Adrenal gland (tissue), 12 donors: ENCODE measurements around the gene NCLN. TPM values are rescaled to one million over a fixed set of nuclear protein-coding genes. Genes with fewer than 3 reads are reported as not detected.
"Not testable (repeated sequence)": the region's sequence is repeated elsewhere in the genome, so short reads cannot be mapped to it uniquely, and the experiment has no call there.

Source experiments
- DNase-seq, 7 donors: peaks; one replicate each; pipeline ENCODE4 v3.0.0-alpha.2; 2019 to 2020
- H3K27ac ChIP-seq, 5 donors: fragments of 200-600 bp; sonication (generic) in 4 of 5; 1 replicate in 3 of 5; 2 replicates in 2 of 5; pipeline versions ENCODE4 v1.5.1 to v1.8.0; 2016 to 2020; ENCODE audit warnings: mild to moderate bottlenecking in 1 of 5
- H3K27me3 ChIP-seq: fragments of 200-600 bp; 2 replicates; pipeline ENCODE4 v1.8.0; 2021
- H3K36me3 ChIP-seq, 2 donors: fragments of 200-600 bp; replicated peaks in 1 of 2; 1 replicate in 1 of 2; 2 replicates in 1 of 2; pipeline versions ENCODE4 v1.5.1 to v1.8.0; 2018 to 2022
- H3K4me1 ChIP-seq, 2 donors: fragments of 200-600 bp; replicated peaks in 1 of 2; 1 replicate in 1 of 2; 2 replicates in 1 of 2; pipeline versions ENCODE4 v1.5.1 to v1.8.0; 2018 to 2021
- H3K4me3 ChIP-seq, 4 donors: fragments of 200-600 bp; sonication (generic) in 3 of 4; one replicate each; pipeline ENCODE4 v1.5.1; 2016 to 2018
- H3K9me3 ChIP-seq, 3 donors: fragments of 200-600 bp; sonication (generic) in 1 of 3; replicated peaks in 1 of 3; 1 replicate in 2 of 3; 2 replicates in 1 of 3; pipeline versions ENCODE4 v1.5.1 to v1.8.0; 2016 to 2021
- CTCF ChIP-seq, 6 experiments: fragments of 450-650 bp in 4 of 6; fragments of 200-600 bp in 2 of 6; sonication (generic) in 1 of 6; IDR thresholded peaks; 1 replicate in 5 of 6; 2 replicates in 1 of 6; pipeline versions ENCODE4 v1.5.1 to v1.8.0; 2016 to 2021; ENCODE audit warnings: antibody characterized with exemption in 6 of 6, mild to moderate bottlenecking in 2 of 6, moderate library complexity in 1 of 6
- POLR2A ChIP-seq, 2 donors: fragments of 450-650 bp; IDR thresholded peaks; one replicate each; pipeline ENCODE4 v1.6.1; 2017; ENCODE audit warnings: antibody characterized with exemption in 2 of 2, mild to moderate bottlenecking in 2 of 2, moderate library complexity in 1 of 2
- WGBS, 4 donors: extraction: QIAGEN DNeasy Blood & Tissue Kit in 2 of 4; methylation state at CpG; one replicate each; pipeline versions ENCODE4 v1.1.5 to v1.1.7; 2013 to 2017; 5-methylcytosine and 5-hydroxymethylcytosine counted together
- intact Hi-C, 2 donors: fragments of 100-400 bp; cut with DNase I; formaldehyde crosslinking; loops; one replicate each; pipeline versions ENCODE4 v1.14.1 to v1.15.0; 2022 to 2023
- polyA plus RNA-seq, 3 donors: library from polyadenylated mRNA; stranded (reverse); fragments of 200-250 nt in 2 of 3; fragments of 350-450 nt in 1 of 3; fragmentation: Illumina TruSeq in 1 of 3; extraction: RNeasy Lipid Tissue Mini Kit (QIAGEN cat#74804) in 1 of 3; gene quantifications; one replicate each; pipeline ENCODE4 v1.2.3, GENCODE V29; 2013 to 2014
- total RNA-seq, 9 donors: library from RNA; depleted of rRNA in 4 of 9; stranded (reverse); fragments of >200 nt in 4 of 9; fragments of 120-200 nt in 1 of 9; fragmentation: NEBNext Ultra II Directional in 1 of 9; extraction: Animal tissue kit (Norgen Biotek cat#: 25700) in 1 of 9; gene quantifications; one replicate each; pipeline versions ENCODE4 v1.1.0 to v1.2.4, GENCODE V29; 2013 to 2023
- donor health status: healthy with polysubstance abuse.
- donor health status: Bipolar disorder and iron deficiency.
- donor health status: DM: yes; HTN: yes; CAD: no.
- donor health status: DM: no; HTN: no; CAD: no.
- donor health status: DM: no; HTN: no; CAD: no.
- donor health status: DM: yes; HTN: yes; CAD: no.

NCLN gene
- total and polyA plus RNA-seq, 12 donors = 51.5 to 193 (median 94.0) TPM

- peak in 2 of 7 donors; percentile 41 to 43 for DNase-seq
- no peaks in the 10 kb centered on the region for H3K9me3 ChIP-seq
- no peak for TF ChIP-seq CTCF (IDR thresholded peaks at IDR 0.05)
- TF ChIP-seq POLR2A (IDR thresholded peaks at IDR 0.05) = no peak
- 40 to 71% (median 57%) methylated on average over 16 to 18 of the region's 18 CpGs; no CpG with 5 or more reads in 1 of the 4 donors for WGBS, 4 donors
- H3K27me3 ChIP-seq = no peaks in the 10 kb centered on the region
- peak overlapping the region in 4 of 5 donors; percentile 11 to 86 (median 66) for H3K27ac ChIP-seq
- H3K4me1 ChIP-seq = peaks cover 35 to 49% of the 10 kb centered on the region in 2 donors
- H3K4me3 ChIP-seq = peak overlapping the region in 1 of 4 donors; percentile 35
- peaks cover 0 to 4% of the 10 kb centered on the region in 2 donors for H3K36me3 ChIP-seq
- intact Hi-C loops = no loop called here
Observed at GRCh38 chr19:3190470-3190770, 4.7 kb downstream of the NCLN start.

GRCh38 chr19:3190921-3191805 is 5.4 kb downstream of the NCLN start:
- Histone ChIP-seq H3K36me3 (peaks cover 0 to 7% of the 10 kb centered on the region in 2 donors), H3K4me3 (peak overlapping the region in 1 of 4 donors; percentile 35), H3K4me1 (peaks cover 35 to 49% of the 10 kb centered on the region in 2 donors), H3K9me3 (no peaks in the 10 kb centered on the region), H3K27me3 (no peaks in the 10 kb centered on the region), H3K27ac (peak overlapping the region in 4 of 5 donors; percentile 11 to 86 (median 66))
- peak; percentile 73 to 83 (median 80) for DNase-seq
- intact Hi-C loops = no loop called here
- WGBS, 4 donors = 43 to 65% (median 60%) methylated on average over 34 to 46 of the region's 46 CpGs
- TF ChIP-seq CTCF (IDR thresholded peaks at IDR 0.05) (no peak), POLR2A (IDR thresholded peaks at IDR 0.05) (peak in 1 of 2 donors; percentile 41)

- intact Hi-C loops, H3K9me3 ChIP-seq, H3K4me3 ChIP-seq, H3K36me3 ChIP-seq, DNase-seq, H3K27me3 ChIP-seq: not testable (repeated sequence)
- Histone ChIP-seq H3K4me1 (peaks cover 31 to 45% of the 10 kb centered on the region in 2 donors), H3K27ac (peak overlapping the region in 1 of 5 donors; percentile 86)
- WGBS, 4 donors = 80 to 91% (median 88%) methylated on average over 10 to 12 of the region's 12 CpGs
Observed at GRCh38 chr19:3191806-3192104, 6.0 kb downstream of the NCLN start.

- no peak for TF ChIP-seq POLR2A (IDR thresholded peaks at IDR 0.05)
- TF ChIP-seq CTCF (IDR thresholded peaks at IDR 0.05) = no peak
- no peak for DNase-seq
- WGBS, 4 donors = 94 to 98% (median 94%) methylated on average over 16 to 32 of the region's 32 CpGs; no CpG with 5 or more reads in 1 of the 4 donors
Observed at GRCh38 chr19:3192228-3192635, 6.5 kb downstream of the NCLN start.

More at GRCh38 chr19:3192228-3192635, 6.5 kb downstream of the NCLN start:
- intact Hi-C loops = no loop called here
- Histone ChIP-seq H3K36me3 (peaks cover 0 to 8% of the 10 kb centered on the region in 2 donors), H3K27ac (no peak overlapping the region), H3K4me1 (peaks cover 26 to 40% of the 10 kb centered on the region in 2 donors), H3K9me3 (no peaks in the 10 kb centered on the region), H3K4me3 (no peak overlapping the region), H3K27me3 (no peaks in the 10 kb centered on the region)
